Activated CD8-positive, alpha-beta T cell treated with anti-CD3 and anti-CD28 coated beads for 36 hours (primary cell): ENCODE measurements around the gene MS4A3. TPM values are rescaled to one million over a fixed set of nuclear protein-coding genes. Genes with fewer than 3 reads are reported as not detected.
"Not testable (repeated sequence)": the region's sequence is repeated elsewhere in the genome, so short reads cannot be mapped to it uniquely, and the experiment has no call there.

ENCODE experiments used
- ATAC-seq: fragments of 200-7000 bp; cut with Tn5 transposase; one replicate; pipeline ENCODE4 v1.10.0; 2021; ENCODE audit warnings: mild to moderate bottlenecking, moderate library complexity
- CTCF ChIA-PET: fragments of 350-600 bp; sonication (Branson Sonifier 250); formaldehyde crosslinking; loops from one replicate; lab custom pipeline; 2021; ENCODE audit warnings: antibody characterized with exemption; lab: Charles Lee
- POLR2A ChIA-PET: fragments of 350-600 bp; sonication (Branson Sonifier 250); formaldehyde crosslinking; loops from one replicate; lab custom pipeline; 2021; ENCODE audit warnings: antibody characterized with exemption; lab: Charles Lee
- DNase-seq: peaks from one replicate; pipeline ENCODE4 v3.0.0-alpha.2; 2020
- H3K27ac Mint-ChIP-seq: one replicate; pipeline ENCODE4 v1.8.0; 2021; ENCODE audit warnings: mild to moderate bottlenecking, mixed read lengths
- H3K27me3 Mint-ChIP-seq: one replicate; pipeline ENCODE4 v1.8.0; 2021; ENCODE audit warnings: mixed read lengths
- H3K36me3 Mint-ChIP-seq: one replicate; pipeline ENCODE4 v1.8.0; 2021; ENCODE audit warnings: low read depth, mixed read lengths
- H3K4me1 Mint-ChIP-seq: one replicate; pipeline ENCODE4 v1.8.0; 2021; ENCODE audit warnings: low read depth, mixed read lengths
- H3K4me3 Mint-ChIP-seq: one replicate; pipeline ENCODE4 v1.8.0; 2021; ENCODE audit warnings: mild to moderate bottlenecking, moderate library complexity, mixed read lengths
- H3K9me3 Mint-ChIP-seq: one replicate; pipeline ENCODE4 v1.8.0; 2021; ENCODE audit warnings: mixed read lengths
- CTCF ChIP-seq: fragments of 200-600 bp; IDR thresholded peaks from one replicate; pipeline ENCODE4 v1.8.0; 2022; ENCODE audit warnings: antibody characterized with exemption, mild to moderate bottlenecking
- intact Hi-C: fragments of 100-400 bp; cut with micrococcal nuclease; formaldehyde crosslinking; loops from one replicate; pipeline ENCODE4 v1.10.0; 2022
- total RNA-seq, 2 experiments: library from RNA; stranded (reverse); gene quantifications; one replicate each; pipeline ENCODE4 v1.2.3, GENCODE V29; 2021

MS4A3 gene
- total RNA-seq, 2 experiments from 2014 or later = not detected

DNA sequence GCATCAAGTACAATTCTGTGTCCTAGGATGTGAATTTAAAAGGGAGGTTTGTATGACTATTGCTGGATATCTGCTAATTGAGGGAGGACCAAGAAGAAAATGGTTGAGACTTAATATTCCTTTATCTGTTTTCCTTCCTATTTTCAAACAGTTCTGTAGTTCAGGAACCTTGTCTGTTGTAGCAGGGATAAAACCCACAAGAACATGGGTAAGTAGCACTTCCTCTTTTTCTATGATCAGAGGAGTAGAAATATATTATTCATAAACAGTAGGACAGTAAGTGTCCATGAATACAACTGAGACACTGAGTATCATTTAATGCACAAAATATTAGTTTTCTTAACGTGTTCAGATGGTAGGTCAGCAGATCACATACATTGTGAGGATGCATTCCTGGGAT is 7.6 kb downstream of the MS4A3 start:
- intact Hi-C loops = no loop called here
- TF ChIP-seq CTCF = no peak
- ATAC-seq (no peak), DNase-seq (no peak)
- ChIA-PET POLR2A (no interaction called here), CTCF (no interaction called here)
- H3K36me3 Mint-ChIP-seq = no peaks in the 10 kb centered on the region
- H3K27me3 Mint-ChIP-seq = peaks cover 5% of the 10 kb centered on the region
- H3K27ac Mint-ChIP-seq = no peak overlapping the region
- H3K4me1 Mint-ChIP-seq = no peaks in the 10 kb centered on the region
- peaks cover 2% of the 10 kb centered on the region for H3K9me3 Mint-ChIP-seq
- no peak overlapping the region for H3K4me3 Mint-ChIP-seq

GRCh38 chr11:60065801-60066200 is 9.3 kb downstream of the MS4A3 start:
- CTCF ChIA-PET = no interaction called here

GRCh38 chr11:60069450-60069849 is 13.0 kb downstream of the MS4A3 start:
- POLR2A ChIA-PET = no interaction called here

More at GRCh38 chr11:60065801-60066200, 9.3 kb downstream of the MS4A3 start:
- POLR2A ChIA-PET = no interaction called here
- Mint-ChIP-seq H3K27me3 (peaks cover 6% of the 10 kb centered on the region), H3K27ac (no peak overlapping the region), H3K36me3 (no peaks in the 10 kb centered on the region), H3K4me1 (no peaks in the 10 kb centered on the region), H3K4me3 (no peak overlapping the region), H3K9me3 (no peaks in the 10 kb centered on the region)
- ATAC-seq (no peak), DNase-seq (no peak)
- no peak for TF ChIP-seq CTCF
- intact Hi-C loops = no loop called here

GRCh38 chr11:60071644-60072043 is 15.2 kb downstream of the MS4A3 start:
- CTCF ChIA-PET, ATAC-seq, H3K9me3 Mint-ChIP-seq, POLR2A ChIA-PET, H3K36me3 Mint-ChIP-seq, H3K27me3 Mint-ChIP-seq, DNase-seq, H3K4me1 Mint-ChIP-seq, H3K27ac Mint-ChIP-seq, H3K4me3 Mint-ChIP-seq, intact Hi-C loops: not testable (repeated sequence)

More at GRCh38 chr11:60069450-60069849, 13.0 kb downstream of the MS4A3 start:
- Mint-ChIP-seq H3K9me3 (no peaks in the 10 kb centered on the region), H3K4me1 (no peaks in the 10 kb centered on the region), H3K36me3 (no peaks in the 10 kb centered on the region), H3K27me3 (peaks cover 1% of the 10 kb centered on the region), H3K4me3 (no peak overlapping the region), H3K27ac (no peak overlapping the region)
- no peak for TF ChIP-seq CTCF
- intact Hi-C loops = no loop called here
- CTCF ChIA-PET = no interaction called here
- DNase-seq = no peak
- ATAC-seq = no peak

DNA sequence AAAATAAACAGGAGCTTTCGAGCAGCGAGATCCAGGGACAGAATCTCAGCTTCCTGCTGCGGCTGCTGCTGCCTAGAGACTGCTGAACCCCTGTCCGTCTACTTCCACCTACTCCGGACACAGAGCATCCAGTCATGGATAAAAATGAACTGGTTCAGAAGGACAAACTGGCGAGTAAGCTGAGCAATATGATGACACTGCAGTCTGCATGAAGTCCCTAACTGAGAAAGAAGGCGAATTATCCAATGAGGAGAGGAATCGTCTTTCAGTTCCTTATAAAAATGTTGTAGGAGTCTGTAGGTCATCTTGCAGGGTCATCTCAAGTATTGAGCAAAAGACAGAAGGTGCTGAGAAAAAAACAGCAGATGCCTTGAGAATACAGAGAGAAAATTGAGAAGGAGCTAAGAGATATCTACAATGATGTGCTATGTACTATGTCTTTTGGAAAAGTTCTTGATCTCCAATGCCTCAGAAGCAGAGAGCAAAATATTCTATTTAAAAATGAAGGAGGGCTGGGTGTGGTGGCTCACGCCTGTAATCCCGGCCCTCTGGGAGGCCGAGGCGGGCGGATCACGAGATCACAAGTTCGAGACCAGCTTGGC is 20.9 kb downstream of the MS4A3 start:
- peaks cover 4% of the 10 kb centered on the region for H3K27me3 Mint-ChIP-seq
- no peaks in the 10 kb centered on the region for H3K36me3 Mint-ChIP-seq
- H3K4me3 Mint-ChIP-seq = no peak overlapping the region
- POLR2A ChIA-PET = no interaction called here
- H3K27ac Mint-ChIP-seq = no peak overlapping the region
- CTCF ChIA-PET = no interaction called here
- ATAC-seq (no peak), DNase-seq (no peak)
- no peak for TF ChIP-seq CTCF
- no peaks in the 10 kb centered on the region for H3K4me1 Mint-ChIP-seq
- no peaks in the 10 kb centered on the region for H3K9me3 Mint-ChIP-seq
- intact Hi-C loops = no loop called here
